Panc1 (cell line): Measurements from ENCODE around the gene NFIC. TPM values are rescaled to one million over a fixed set of nuclear protein-coding genes. Genes with fewer than 3 reads are reported as not detected.

ENCODE experiments used
- ATAC-seq: fragments of 200-7000 bp; cut with Tn5 transposase; 2 replicates; pipeline ENCODE4 v1.9.1; 2020; ENCODE audit warnings: mild to moderate bottlenecking, moderate library complexity
- BruUV-seq: library from RNA; stranded (reverse); fragments of 400-500 nt; replicated peaks from 2 replicates; lab custom pipeline; 2021; lab: Mats Ljungman, UMichigan
- CTCF ChIA-PET: fragments of 300-600 bp; sonication (Branson Sonifier 250); formaldehyde crosslinking; loops from one replicate; lab custom pipeline; 2022; ENCODE audit warnings: antibody characterized with exemption; lab: Charles Lee
- POLR2A ChIA-PET: fragments of 300-600 bp; sonication (Branson Sonifier 250); formaldehyde crosslinking; loops from one replicate; lab custom pipeline; 2022; ENCODE audit warnings: antibody characterized with exemption; lab: Charles Lee
- DNase-seq: peaks from one replicate; pipeline ENCODE4 v3.0.0-alpha.2; 2010; ENCODE audit warnings: low read depth, low spot score
- H3K27ac ChIP-seq: 2 replicates; pipeline ENCODE4 v1.5.1; 2011; ENCODE audit warnings: mild to moderate bottlenecking, low read length, inconsistent platforms
- H3K27me3 ChIP-seq: fragments of 200-500 bp; sonication (Bioruptor generic); 2 replicates; pipeline ENCODE4 v1.6.0; 2014; ENCODE audit warnings: low read length, inconsistent platforms; ENCODE audit not compliant: control insufficient read depth, insufficient read depth
- H3K36me3 ChIP-seq: fragments of 200-500 bp; sonication (Bioruptor generic); 2 replicates; pipeline ENCODE4 v1.5.1; 2014; ENCODE audit warnings: inconsistent platforms, mild to moderate bottlenecking, low read length, moderate library complexity; ENCODE audit not compliant: control insufficient read depth, insufficient read depth
- H3K4me1 ChIP-seq: 2 replicates; pipeline ENCODE4 v1.5.1; 2011; ENCODE audit warnings: inconsistent platforms, mild to moderate bottlenecking, low read length, moderate library complexity; ENCODE audit not compliant: control insufficient read depth, insufficient read depth
- H3K4me3 ChIP-seq, 2 experiments: 2 replicates each; pipeline ENCODE4 v1.5.1; 2011 to 2012; ENCODE audit warnings: low read depth in 2 of 2, low read length in 2 of 2, mild to moderate bottlenecking in 2 of 2, inconsistent platforms in 1 of 2, moderate library complexity in 1 of 2
- H3K9me3 ChIP-seq: fragments of 200-500 bp; sonication (Bioruptor generic); 2 replicates; pipeline ENCODE4 v1.5.1; 2014; ENCODE audit warnings: low read depth, mild to moderate bottlenecking, inconsistent platforms, low read length, moderate library complexity; ENCODE audit not compliant: control insufficient read depth, insufficient read depth
- CTCF ChIP-seq: fragments of 450-650 bp; IDR thresholded peaks from 2 replicates; pipeline ENCODE4 v1.5.1; 2017; ENCODE audit warnings: mild to moderate bottlenecking
- POLR2AphosphoS5 ChIP-seq: IDR thresholded peaks from 2 replicates; pipeline ENCODE4 v1.6.1; 2012; ENCODE audit warnings: mild to moderate bottlenecking, low read depth, low read length, moderate library complexity
- REST ChIP-seq, 2 experiments: IDR thresholded peaks; 2 replicates each; pipeline ENCODE4 v1.6.1; 2011 to 2012; ENCODE audit warnings: low read depth in 2 of 2, control low read depth in 1 of 2, low read length in 1 of 2, mild to moderate bottlenecking in 1 of 2, moderate library complexity in 1 of 2; ENCODE audit not compliant: insufficient read depth in 1 of 2
- SIN3A ChIP-seq: IDR thresholded peaks from 2 replicates; pipeline ENCODE4 v1.6.1; 2012; ENCODE audit warnings: low read depth, mild to moderate bottlenecking, low read length, moderate library complexity, borderline replicate concordance; ENCODE audit not compliant: insufficient read depth
- TCF7L2 ChIP-seq: IDR thresholded peaks from 2 replicates; pipeline ENCODE4 v1.6.1; 2011; ENCODE audit warnings: mild to moderate bottlenecking, low read depth, low read length, inconsistent platforms
- in situ Hi-C: cut with HindIII; loops from 2 replicates; pipeline ENCODE4 v1.10.0; 2016; ENCODE audit warnings: low sequenced_read_pairs, low pct_unique_long_range_greater_than_20kb
- intact Hi-C: fragments of 100-400 bp; cut with micrococcal nuclease; formaldehyde crosslinking; loops from one replicate; pipeline ENCODE4 v1.10.0; 2022; ENCODE audit not compliant: unreplicated experiment
- total RNA-seq: library from RNA; stranded (reverse); gene quantifications from one replicate; pipeline ENCODE4 v1.2.1, GENCODE V29; 2021; ENCODE audit not compliant: unreplicated experiment

The NFIC gene
- total RNA-seq, 1 experiment from 2014 or later = 120 TPM

GRCh38 chr19:3336680-3337523 is 29.5 kb upstream of the NFIC start:
- in situ Hi-C loops = no loop called here
- peaks cover 38% of the 10 kb centered on the region for H3K4me1 ChIP-seq
- H3K27ac ChIP-seq = peak overlapping the region; percentile 92
- peak overlapping the region in 1 of 2 experiments; percentile 8; a peak in 1 of 4 replicates for H3K4me3 ChIP-seq
- no peaks in the 10 kb centered on the region for H3K9me3 ChIP-seq
- no TSS peak for BruUV-seq
- H3K36me3 ChIP-seq = no peaks in the 10 kb centered on the region
- no peak for DNase-seq
- peak; percentile 78 for ATAC-seq
- CTCF ChIA-PET = no interaction called here
- POLR2A ChIA-PET = no interaction called here
- intact Hi-C loops = no loop called here
- TF ChIP-seq POLR2AphosphoS5 (no peak), CTCF (no peak), REST (IDR thresholded peaks at IDR 0.05; ENCODE audit: insufficient read depth in 1 of 2, low read depth in 2 of 2, low read length in 1 of 2) (no peak), SIN3A (no peak), TCF7L2 (no peak)
- no peaks in the 10 kb centered on the region for H3K27me3 ChIP-seq

- no peaks in the 10 kb centered on the region for H3K36me3 ChIP-seq
- peak; percentile 65 for ATAC-seq
- H3K27me3 ChIP-seq = no peaks in the 10 kb centered on the region
- CTCF ChIA-PET = no interaction called here
- TF ChIP-seq REST (IDR thresholded peaks at IDR 0.05; ENCODE audit: insufficient read depth in 1 of 2, low read depth in 2 of 2, low read length in 1 of 2) (no peak), POLR2AphosphoS5 (peak; percentile 19; the same call in 1 of the 2 replicates)
- H3K27ac ChIP-seq = peak overlapping the region; percentile 83
- BruUV-seq = no TSS peak
- H3K4me1 ChIP-seq = peaks cover 43% of the 10 kb centered on the region
- in situ Hi-C loops = no loop called here
- intact Hi-C loops = no loop called here
- POLR2A ChIA-PET = interaction anchor here (1.0 kb wide), 1 partner anchor 11 kb away, joined by 4 read pairs; no protein-coding TSS in a partner anchor
- no peak for DNase-seq
- H3K4me3 ChIP-seq = no peak overlapping the region
- H3K9me3 ChIP-seq = no peaks in the 10 kb centered on the region
These were observed 27.7 kb upstream of the NFIC start for GRCh38 chr19:3338541-3339181.
